Measurements from ENCODE around the gene PLGRKT. TPM values are rescaled to one million over a fixed set of nuclear protein-coding genes. Genes with fewer than 3 reads are reported as not detected.
"Not testable (repeated sequence)": the region's sequence is repeated elsewhere in the genome, so short reads cannot be mapped to it uniquely, and the experiment has no call there.

Gene PLGRKT
- total RNA-seq, 1 experiment from 2014 or later: 53.1 TPM

DNA sequence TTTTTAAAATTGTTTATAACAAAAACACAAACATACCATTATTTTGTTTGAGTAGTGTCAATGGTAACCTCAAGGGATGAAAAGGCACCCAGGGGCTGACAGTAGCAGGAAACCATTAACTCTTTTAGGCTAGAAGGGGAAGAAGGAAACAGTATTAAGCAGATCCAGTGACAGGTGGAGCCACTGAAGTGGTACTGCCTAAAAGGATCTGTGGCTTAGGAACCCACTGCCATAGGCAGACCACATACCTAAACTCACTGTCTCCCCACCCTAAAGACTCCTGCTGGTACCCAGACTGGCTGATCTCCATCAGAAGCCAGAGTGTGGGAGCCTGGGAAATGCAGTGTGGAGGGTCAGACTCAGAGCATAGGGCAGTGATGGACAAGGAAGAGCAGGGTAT lies 111.5 kb downstream of the PLGRKT start:
- H3K4me1 ChIP-seq (ENCODE audit: low read length): no peaks in the 10 kb centered on the region
- H2AFZ ChIP-seq (ENCODE audit: low read length): no peak overlapping the region
- H3K36me3 ChIP-seq (ENCODE audit: insufficient read depth, low read length): no peaks in the 10 kb centered on the region
- H3K9me2 ChIP-seq (replicated peaks; ENCODE audit: insufficient read depth, low read length): no peaks in the 10 kb centered on the region
- H3K27ac ChIP-seq (ENCODE audit: low read length): no peak overlapping the region
- H3K79me2 ChIP-seq (ENCODE audit: low read length): no peaks in the 10 kb centered on the region
- no peak overlapping the region for H3K4me2 ChIP-seq (ENCODE audit: low read depth, low read length, poor library complexity, severe bottlenecking)
- H4K20me1 ChIP-seq (ENCODE audit: insufficient read depth, low read depth, low read length): no peaks in the 10 kb centered on the region
- H3K9ac ChIP-seq (ENCODE audit: low read length): no peak overlapping the region
- no peaks in the 10 kb centered on the region for H3K9me3 ChIP-seq (ENCODE audit: low read length)
- DNase-seq: no peak
- H3K27me3 ChIP-seq (ENCODE audit: low read length): no peaks in the 10 kb centered on the region
- no peak overlapping the region for H3K4me3 ChIP-seq (ENCODE audit: low read length)

DNA sequence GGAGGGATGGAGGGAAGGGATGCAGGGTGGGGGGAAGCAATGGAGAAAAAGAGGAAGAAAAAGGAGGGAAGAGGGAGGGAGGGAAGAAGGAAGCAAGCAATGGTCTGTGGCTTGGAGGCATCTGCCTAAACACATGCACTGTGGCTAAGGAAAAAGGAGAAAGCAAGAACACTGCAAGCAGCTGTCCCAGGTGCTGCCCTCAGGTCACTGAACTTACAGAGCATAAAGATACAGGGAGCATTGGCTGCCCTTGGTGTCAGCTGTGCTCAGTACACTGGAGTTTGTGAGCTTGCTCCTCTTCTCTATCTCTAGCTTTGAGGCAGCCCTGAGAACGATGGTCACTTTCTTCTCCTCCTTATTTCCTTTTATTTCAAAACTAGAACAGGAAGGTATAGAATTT lies 116.1 kb downstream of the PLGRKT start:
- H3K9me2 ChIP-seq (replicated peaks; ENCODE audit: insufficient read depth, low read length); H3K79me2 ChIP-seq (ENCODE audit: low read length); H3K36me3 ChIP-seq (ENCODE audit: insufficient read depth, low read length); H3K4me3 ChIP-seq (ENCODE audit: low read length); H2AFZ ChIP-seq (ENCODE audit: low read length); H3K27me3 ChIP-seq (ENCODE audit: low read length); H3K4me1 ChIP-seq (ENCODE audit: low read length); H3K9ac ChIP-seq (ENCODE audit: low read length); H3K27ac ChIP-seq (ENCODE audit: low read length); H3K9me3 ChIP-seq (ENCODE audit: low read length); DNase-seq; H4K20me1 ChIP-seq (ENCODE audit: insufficient read depth, low read depth, low read length); H3K4me2 ChIP-seq (ENCODE audit: low read depth, low read length, poor library complexity, severe bottlenecking): not testable (repeated sequence)

DNA sequence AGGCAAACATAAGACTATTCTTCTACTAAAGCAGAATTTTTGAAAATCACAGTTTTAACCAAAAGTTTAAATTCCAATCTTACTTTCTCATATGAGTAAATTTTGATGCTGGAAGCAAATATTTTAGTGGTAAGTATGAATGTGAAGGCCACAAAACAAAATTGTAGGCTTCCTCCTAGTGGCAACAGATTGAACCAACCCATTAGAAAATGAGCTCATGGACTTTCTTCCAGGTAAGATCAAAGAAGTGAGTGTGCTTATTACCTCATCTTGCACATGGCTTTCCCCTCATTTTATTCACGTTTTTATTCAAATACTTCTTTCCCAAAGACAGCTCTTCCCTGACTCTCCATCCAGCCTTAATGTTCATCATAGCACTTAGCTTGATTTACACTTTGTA lies 116.7 kb downstream of the PLGRKT start:
- H3K9me2 ChIP-seq (replicated peaks; ENCODE audit: insufficient read depth, low read length): no peaks in the 10 kb centered on the region
- H3K4me1 ChIP-seq (ENCODE audit: low read length): no peaks in the 10 kb centered on the region
- H3K79me2 ChIP-seq (ENCODE audit: low read length): no peaks in the 10 kb centered on the region
- 0 out of 2 replicates have a peak, but pooled peaks cover 3% of the 10 kb centered on the region for H3K9me3 ChIP-seq (ENCODE audit: low read length)
- H3K27ac ChIP-seq (ENCODE audit: low read length): no peak overlapping the region
- no peak overlapping the region for H3K4me3 ChIP-seq (ENCODE audit: low read length)
- H3K4me2 ChIP-seq (ENCODE audit: low read depth, low read length, poor library complexity, severe bottlenecking): no peak overlapping the region
- DNase-seq: no peak
- no peak overlapping the region for H2AFZ ChIP-seq (ENCODE audit: low read length)
- H3K36me3 ChIP-seq (ENCODE audit: insufficient read depth, low read length): no peaks in the 10 kb centered on the region
- H3K9ac ChIP-seq (ENCODE audit: low read length): no peak overlapping the region
- no peaks in the 10 kb centered on the region for H3K27me3 ChIP-seq (ENCODE audit: low read length)
- H4K20me1 ChIP-seq (ENCODE audit: insufficient read depth, low read depth, low read length): no peaks in the 10 kb centered on the region

DNA sequence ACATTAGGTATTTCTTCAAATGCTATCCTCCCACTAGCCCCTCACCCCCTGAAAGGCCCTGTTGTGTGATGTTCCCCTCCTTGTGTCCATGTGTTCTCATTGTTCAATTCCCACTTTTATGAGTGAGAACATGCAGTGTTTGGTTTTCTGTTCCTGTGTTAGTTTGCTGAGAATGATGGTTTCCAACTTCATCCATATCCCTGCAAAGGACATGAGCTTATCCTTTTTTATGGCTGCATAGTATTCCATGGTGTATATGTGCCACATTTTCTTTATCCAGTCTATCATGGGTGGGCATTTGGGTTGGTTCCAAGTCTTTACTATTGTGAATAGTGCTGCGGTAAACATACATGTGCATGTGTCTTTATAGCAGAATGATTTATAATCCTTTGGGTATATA lies 121.3 kb downstream of the PLGRKT start:
- not testable (repeated sequence) for H3K9me2 ChIP-seq (replicated peaks; ENCODE audit: insufficient read depth, low read length); H3K4me3 ChIP-seq (ENCODE audit: low read length); H3K27me3 ChIP-seq (ENCODE audit: low read length); H4K20me1 ChIP-seq (ENCODE audit: insufficient read depth, low read depth, low read length); H3K9ac ChIP-seq (ENCODE audit: low read length); H3K79me2 ChIP-seq (ENCODE audit: low read length); H3K4me2 ChIP-seq (ENCODE audit: low read depth, low read length, poor library complexity, severe bottlenecking); H3K4me1 ChIP-seq (ENCODE audit: low read length); H3K27ac ChIP-seq (ENCODE audit: low read length); H2AFZ ChIP-seq (ENCODE audit: low read length); DNase-seq; H3K36me3 ChIP-seq (ENCODE audit: insufficient read depth, low read length)
- peaks cover 19% of the 10 kb centered on the region for H3K9me3 ChIP-seq (ENCODE audit: low read length)

DNA sequence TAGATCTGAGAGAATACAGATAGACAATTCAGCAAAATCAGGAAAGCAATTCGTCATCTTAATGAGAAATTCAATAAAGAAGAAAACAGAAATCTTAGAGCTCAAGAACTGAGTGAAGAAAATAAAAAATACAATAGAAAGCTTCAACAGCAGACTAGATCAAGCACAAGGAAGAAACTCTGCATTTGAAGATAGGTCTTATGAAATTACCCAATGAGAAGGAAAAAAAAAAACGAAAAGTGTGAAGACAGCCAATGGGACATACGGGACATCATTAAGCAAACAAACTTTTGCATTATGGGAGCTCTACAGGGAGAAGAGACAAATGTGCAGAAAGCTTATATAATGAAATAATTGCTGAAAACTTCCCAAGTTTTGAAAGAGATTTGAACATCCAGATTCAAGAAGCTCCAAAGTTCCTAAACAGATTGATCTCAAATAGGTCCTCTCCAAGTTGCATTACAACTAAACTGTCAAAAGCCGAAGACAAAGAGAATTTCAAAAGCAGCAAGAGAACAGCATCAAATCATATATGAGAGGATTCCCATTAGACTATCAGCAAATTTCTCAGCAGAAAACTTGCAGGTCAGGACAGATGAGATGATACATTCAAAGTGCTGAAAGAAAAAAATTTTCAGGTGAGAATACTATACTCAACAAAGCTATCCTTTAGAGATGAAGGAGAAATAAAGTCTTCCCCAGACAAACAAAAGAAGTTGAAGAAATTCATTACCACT lies 122.4 kb downstream of the PLGRKT start:
- no peak overlapping the region for H3K9ac ChIP-seq (ENCODE audit: low read length)
- peaks cover 3% of the 10 kb centered on the region; the same call in 1 of the 2 replicates for H3K27me3 ChIP-seq (ENCODE audit: low read length)
- no peaks in the 10 kb centered on the region for H4K20me1 ChIP-seq (ENCODE audit: insufficient read depth, low read depth, low read length)
- H3K79me2 ChIP-seq (ENCODE audit: low read length): no peaks in the 10 kb centered on the region
- H3K4me1 ChIP-seq (ENCODE audit: low read length): no peaks in the 10 kb centered on the region
- no peak overlapping the region for H3K4me2 ChIP-seq (ENCODE audit: low read depth, low read length, poor library complexity, severe bottlenecking)
- no peak for DNase-seq
- H2AFZ ChIP-seq (ENCODE audit: low read length): no peak overlapping the region
- H3K9me2 ChIP-seq (replicated peaks; ENCODE audit: insufficient read depth, low read length): no peaks in the 10 kb centered on the region
- H3K36me3 ChIP-seq (ENCODE audit: insufficient read depth, low read length): no peaks in the 10 kb centered on the region
- H3K9me3 ChIP-seq (ENCODE audit: low read length): peaks cover 19% of the 10 kb centered on the region
- H3K27ac ChIP-seq (ENCODE audit: low read length): no peak overlapping the region
- no peak overlapping the region for H3K4me3 ChIP-seq (ENCODE audit: low read length)

DNA sequence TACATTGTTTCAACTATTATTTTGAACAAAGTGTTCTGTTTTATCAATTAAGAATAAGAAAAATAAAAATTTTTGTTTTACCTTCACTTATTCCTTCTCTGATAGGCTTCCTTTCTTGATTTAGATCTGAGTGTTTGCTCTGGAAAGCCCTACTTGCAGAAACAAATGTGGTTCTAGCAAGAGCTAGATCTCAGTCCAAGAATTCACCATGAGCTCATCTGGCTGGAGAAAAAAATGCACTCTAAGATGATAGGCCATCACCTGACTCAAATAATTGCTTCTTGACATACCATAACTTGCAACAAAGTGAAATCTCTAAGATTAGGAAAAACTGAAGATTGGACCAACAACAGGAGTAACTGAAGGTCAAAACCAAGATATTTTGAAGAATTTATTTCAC lies 126.9 kb downstream of the PLGRKT start:
- Histone ChIP-seq H2AFZ (ENCODE audit: low read length) (no peak overlapping the region), H3K4me1 (ENCODE audit: low read length) (no peaks in the 10 kb centered on the region), H3K36me3 (ENCODE audit: insufficient read depth, low read length) (no peaks in the 10 kb centered on the region)

More for the DNA sequence above, 126.9 kb downstream of the PLGRKT start:
- H3K27me3 ChIP-seq (ENCODE audit: low read length): peaks cover 3% of the 10 kb centered on the region; the same call in 1 of the 2 replicates
- H3K9ac ChIP-seq (ENCODE audit: low read length): no peak overlapping the region
- no peak overlapping the region for H3K27ac ChIP-seq (ENCODE audit: low read length)
- no peaks in the 10 kb centered on the region for H4K20me1 ChIP-seq (ENCODE audit: insufficient read depth, low read depth, low read length)
- H3K9me3 ChIP-seq (ENCODE audit: low read length): peaks cover 16% of the 10 kb centered on the region
- no peaks in the 10 kb centered on the region for H3K9me2 ChIP-seq (replicated peaks; ENCODE audit: insufficient read depth, low read length)
- no peaks in the 10 kb centered on the region for H3K79me2 ChIP-seq (ENCODE audit: low read length)
- no peak for DNase-seq
- no peak overlapping the region for H3K4me3 ChIP-seq (ENCODE audit: low read length)
- H3K4me2 ChIP-seq (ENCODE audit: low read depth, low read length, poor library complexity, severe bottlenecking): no peak overlapping the region

Small RNAs within 50 kb of the gene (small RNA-seq; reads per million reads assigned to genes)
- gene AL135786.1 (not detected), gene HMGN2P31 (not detected)

Other genes starting within 250 kb of the PLGRKT start
- gene INSL4, start 206.5 kb downstream of the PLGRKT start, total RNA-seq (2014; rRNA removed; shearing (Covaris generic); ENCODE audit: low replicate concordance): not detected in 2 replicates
- gene RLN2, start 133.2 kb downstream of the PLGRKT start, total RNA-seq (2014; rRNA removed; shearing (Covaris generic); ENCODE audit: low replicate concordance): not detected in 2 replicates
- gene RLN1, start 98.0 kb downstream of the PLGRKT start, total RNA-seq (2014; rRNA removed; shearing (Covaris generic); ENCODE audit: low replicate concordance): 0.37 TPM in 1 of 2 replicates, not detected in the other
- 0.11 and 0.29 TPM in 2 replicates for gene CD274, start 12.6 kb upstream of the PLGRKT start, total RNA-seq (2014; rRNA removed; shearing (Covaris generic); ENCODE audit: low replicate concordance)
- not detected in 2 replicates for gene PDCD1LG2, start 72.6 kb upstream of the PLGRKT start, total RNA-seq (2014; rRNA removed; shearing (Covaris generic); ENCODE audit: low replicate concordance)
- gene RIC1, start 191.2 kb upstream of the PLGRKT start, total RNA-seq (2014; rRNA removed; shearing (Covaris generic); ENCODE audit: low replicate concordance): 85.4 and 86.8 TPM in 2 replicates